ENCODE measurements around the gene RIPOR2. TPM values are rescaled to one million over a fixed set of nuclear protein-coding genes. Genes with fewer than 3 reads are reported as not detected.

The RIPOR2 gene, protein sequence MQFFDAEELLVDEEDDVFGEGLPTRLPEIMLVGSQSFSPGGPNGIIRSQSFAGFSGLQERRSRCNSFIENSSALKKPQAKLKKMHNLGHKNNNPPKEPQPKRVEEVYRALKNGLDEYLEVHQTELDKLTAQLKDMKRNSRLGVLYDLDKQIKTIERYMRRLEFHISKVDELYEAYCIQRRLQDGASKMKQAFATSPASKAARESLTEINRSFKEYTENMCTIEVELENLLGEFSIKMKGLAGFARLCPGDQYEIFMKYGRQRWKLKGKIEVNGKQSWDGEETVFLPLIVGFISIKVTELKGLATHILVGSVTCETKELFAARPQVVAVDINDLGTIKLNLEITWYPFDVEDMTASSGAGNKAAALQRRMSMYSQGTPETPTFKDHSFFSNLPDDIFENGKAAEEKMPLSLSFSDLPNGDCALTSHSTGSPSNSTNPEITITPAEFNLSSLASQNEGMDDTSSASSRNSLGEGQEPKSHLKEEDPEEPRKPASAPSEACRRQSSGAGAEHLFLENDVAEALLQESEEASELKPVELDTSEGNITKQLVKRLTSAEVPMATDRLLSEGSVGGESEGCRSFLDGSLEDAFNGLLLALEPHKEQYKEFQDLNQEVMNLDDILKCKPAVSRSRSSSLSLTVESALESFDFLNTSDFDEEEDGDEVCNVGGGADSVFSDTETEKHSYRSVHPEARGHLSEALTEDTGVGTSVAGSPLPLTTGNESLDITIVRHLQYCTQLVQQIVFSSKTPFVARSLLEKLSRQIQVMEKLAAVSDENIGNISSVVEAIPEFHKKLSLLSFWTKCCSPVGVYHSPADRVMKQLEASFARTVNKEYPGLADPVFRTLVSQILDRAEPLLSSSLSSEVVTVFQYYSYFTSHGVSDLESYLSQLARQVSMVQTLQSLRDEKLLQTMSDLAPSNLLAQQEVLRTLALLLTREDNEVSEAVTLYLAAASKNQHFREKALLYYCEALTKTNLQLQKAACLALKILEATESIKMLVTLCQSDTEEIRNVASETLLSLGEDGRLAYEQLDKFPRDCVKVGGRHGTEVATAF
- total RNA-seq, result 17.0 TPM

DNA sequence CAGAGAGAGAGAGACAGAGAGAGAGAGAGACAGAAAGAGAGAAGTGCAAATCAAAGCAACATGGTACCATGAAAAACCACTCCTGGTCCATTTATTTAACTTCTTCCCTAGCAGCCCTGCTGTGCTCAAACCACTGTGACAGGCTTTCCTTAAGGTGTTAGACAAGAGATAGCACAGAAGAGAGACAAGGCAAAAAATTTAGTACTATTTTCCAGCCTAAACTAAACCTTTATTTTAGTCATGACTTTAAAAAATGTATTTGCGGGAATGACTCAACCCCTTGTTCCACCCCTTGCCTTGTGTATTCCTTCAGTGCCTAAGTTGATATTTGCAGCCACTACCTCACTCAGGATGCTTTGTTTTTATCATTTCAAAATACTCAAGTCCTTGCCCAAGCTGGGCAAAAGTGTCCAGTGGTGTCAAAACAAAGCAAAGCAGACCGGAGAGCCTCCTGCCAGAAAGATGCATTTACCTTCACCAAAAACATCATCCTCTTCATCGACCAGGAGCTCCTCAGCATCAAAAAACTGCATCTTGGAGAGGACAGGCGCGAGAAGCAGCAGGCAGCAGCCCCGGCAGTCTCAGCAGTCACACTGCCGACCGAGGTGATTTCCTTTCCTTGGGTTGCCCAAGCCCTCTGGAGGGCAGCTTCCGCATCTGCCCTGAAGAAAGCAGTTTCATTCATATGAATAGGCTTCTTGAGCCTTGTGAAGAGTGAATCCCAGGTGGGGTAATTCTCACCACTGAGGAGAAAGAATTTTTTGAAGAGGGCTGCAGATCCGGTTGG, at the start of gene RIPOR2:
RIPOR2 (minus strand) TSS at position 595 of the 787 bp plus-strand sequence; CDS start at position 533, 62 bp downstream.
- no peak for DNase-seq (ENCODE audit: low spot score)
- intact Hi-C loops (cut with DNase I), result no loop called here
- peak; percentile 56 for ATAC-seq

DNA sequence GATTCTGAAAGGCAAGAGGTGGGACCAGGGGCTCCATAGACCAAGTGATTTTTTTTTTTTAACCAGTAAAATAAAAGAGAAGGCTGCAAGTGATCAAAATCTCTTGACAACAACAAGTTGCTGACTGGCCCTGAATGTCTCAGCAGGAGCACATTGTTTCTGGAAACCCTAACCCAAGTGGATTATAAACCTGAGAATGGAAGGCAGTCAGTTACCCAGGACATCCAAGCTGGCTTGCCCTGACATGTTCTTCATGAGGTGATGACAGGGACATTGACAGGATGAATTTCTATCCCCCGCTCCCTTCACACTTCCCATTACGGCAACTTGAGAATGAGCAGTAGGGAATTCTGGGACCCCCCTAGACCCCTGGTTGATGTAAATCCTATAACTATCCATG, 49.6 kb upstream of the RIPOR2 start:
- intact Hi-C loops (cut with DNase I), result no loop called here
- DNase-seq (ENCODE audit: low spot score) (no peak), ATAC-seq (no peak)

DNA sequence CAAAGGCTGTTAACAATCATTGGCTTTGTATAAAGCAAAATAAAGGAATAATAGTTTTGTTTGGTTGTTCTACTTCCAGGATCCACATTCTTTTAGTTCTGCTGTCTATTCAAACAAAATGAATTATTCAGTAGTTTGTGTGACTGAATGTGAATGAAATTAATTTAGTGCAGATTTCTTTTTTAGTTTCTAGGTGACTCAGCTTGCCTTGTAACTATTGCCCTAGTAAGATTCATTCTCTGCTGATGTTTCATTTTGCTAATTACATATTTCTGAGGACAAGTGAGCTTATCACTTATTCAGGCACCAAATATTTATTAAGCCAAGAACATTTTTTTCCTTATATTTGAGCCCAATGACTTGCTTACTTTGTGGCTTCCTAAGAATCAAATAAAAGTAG, 46.5 kb upstream of the RIPOR2 start:
- ATAC-seq (no peak), DNase-seq (ENCODE audit: low spot score) (no peak)
- intact Hi-C loops (cut with DNase I), result no loop called here

DNA sequence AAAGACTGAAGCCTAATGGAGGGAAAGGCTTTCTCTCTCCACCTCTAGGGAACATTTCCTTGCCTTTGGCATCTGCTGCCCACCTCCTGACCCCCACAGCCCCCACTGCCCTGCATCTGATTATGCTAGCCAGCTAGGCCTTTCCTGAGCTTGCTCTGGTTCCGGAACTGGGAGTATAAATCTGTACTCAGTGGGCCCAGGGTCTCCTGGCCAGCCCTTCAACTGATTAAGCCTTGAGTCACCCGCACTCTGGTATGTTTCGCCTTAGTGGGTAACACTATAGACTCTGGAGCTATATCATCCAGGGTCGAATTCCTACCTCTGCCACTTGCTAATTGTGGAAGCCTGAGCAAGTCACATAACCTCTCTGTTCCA, 45.6 kb upstream of the RIPOR2 start:
- intact Hi-C loops (cut with DNase I), result no loop called here
- DNase-seq (ENCODE audit: low spot score) (no peak), ATAC-seq (no peak)

DNA sequence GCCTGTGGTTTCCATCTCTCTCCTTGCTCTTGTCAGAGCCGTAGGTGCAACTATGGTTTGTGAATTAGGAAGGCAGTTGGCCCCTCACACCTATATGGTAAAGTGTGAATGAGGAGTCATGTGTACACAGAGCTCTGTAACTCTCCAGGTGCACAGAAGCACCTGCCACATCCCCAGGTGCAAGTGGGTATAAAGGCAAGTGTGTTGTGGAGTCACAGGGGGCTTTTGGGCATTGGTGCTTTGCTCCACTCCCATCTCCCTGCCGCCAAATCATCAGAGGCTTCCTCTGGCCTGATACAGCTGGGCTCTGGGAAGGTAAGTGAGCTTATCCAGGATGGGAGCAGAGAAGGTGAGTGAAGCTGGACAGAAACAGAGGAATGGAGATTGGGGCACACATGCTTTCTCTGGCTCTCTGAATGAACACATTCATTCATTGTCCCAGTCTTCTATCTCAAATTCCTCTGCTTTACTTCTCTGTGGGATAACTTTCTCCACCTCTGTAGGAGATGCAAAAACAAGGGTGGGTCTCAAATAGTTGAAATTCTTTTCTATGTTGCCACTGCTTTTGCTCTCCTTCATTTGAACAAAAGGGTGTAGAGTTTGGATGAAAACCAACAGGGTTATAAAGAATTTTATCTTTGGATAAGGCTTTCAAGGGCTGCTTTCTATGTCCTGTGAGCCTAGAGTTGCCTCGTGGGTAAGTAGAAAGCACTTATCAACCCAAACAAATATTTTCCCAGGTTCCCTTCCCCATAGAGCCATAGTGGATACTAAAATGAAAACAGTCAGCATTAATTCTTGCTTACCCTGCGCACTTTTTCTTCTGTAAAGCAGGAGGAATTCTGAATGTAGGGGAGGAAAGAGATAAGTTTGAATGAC, 45.0 kb upstream of the RIPOR2 start:
- intact Hi-C loops (cut with DNase I), result no loop called here
- ATAC-seq, result no peak
- DNase-seq (ENCODE audit: low spot score), result no peak

DNA sequence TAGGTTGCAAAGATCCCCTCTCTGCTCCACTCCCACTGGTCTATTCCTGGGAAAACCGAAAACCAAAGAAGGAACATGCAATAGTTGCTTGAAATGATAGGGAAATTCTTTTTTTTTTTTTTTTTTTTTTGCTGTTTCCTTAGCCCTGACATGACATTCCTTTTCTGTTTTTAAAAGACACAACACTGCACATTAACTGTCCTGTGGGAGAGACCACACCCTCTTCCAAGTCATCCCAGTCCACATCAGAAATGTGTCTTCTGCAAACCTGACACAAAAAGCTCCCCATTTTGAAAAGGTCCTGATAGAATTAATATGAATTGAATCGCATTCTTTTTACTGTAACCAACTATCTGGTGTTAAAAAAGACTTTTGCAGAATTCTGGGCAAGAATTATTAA, 43.4 kb upstream of the RIPOR2 start:
- no peak for DNase-seq (ENCODE audit: low spot score)
- intact Hi-C loops (cut with DNase I), result no loop called here
- ATAC-seq, result no peak

DNA sequence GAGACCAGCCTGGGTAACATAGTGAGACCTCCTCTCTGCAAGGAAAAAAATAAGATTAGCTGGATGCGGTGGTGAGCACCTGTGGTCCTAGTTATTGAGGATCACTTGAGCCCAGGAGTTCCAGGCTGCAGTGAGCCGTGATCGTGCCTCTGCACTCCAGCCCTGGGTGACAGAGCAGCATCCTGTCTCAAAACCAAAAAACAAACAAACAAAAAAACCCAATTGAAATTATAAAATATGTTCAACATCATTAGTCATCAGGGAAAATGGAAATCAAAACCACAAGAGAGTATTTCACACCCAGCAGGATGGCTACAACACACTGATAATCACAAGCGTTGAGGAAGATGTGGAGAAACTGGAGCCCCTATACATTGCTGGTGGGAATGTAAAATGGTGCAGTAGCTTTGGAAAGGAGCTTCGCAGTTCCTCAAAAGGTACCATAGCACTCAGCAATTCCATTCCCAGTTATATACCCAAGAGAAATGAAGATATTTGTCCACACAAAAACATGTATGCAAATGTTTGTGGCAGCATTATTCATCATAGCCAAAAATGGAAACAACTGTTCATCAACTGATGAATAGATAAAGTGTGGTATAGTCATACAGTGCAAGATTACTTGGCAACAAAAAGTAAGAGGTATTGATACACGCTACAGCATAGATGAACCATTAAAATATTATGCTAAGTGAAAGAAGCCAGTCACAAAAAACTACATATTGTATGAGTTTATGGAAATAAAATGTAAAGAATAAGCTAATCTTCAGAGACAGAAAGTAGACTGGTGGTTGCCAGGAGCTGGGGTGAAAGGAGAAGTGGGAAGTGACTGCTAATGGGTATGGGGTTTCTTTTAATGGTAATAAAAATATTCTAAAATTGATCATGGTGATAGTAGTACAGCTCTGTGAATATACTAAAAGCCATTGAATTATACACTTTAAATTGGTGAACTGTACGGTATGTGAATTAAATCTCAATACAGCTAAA, 38.7 kb upstream of the RIPOR2 start:
- ATAC-seq, result no peak
- no peak for DNase-seq (ENCODE audit: low spot score)
- intact Hi-C loops (cut with DNase I), result no loop called here

DNA sequence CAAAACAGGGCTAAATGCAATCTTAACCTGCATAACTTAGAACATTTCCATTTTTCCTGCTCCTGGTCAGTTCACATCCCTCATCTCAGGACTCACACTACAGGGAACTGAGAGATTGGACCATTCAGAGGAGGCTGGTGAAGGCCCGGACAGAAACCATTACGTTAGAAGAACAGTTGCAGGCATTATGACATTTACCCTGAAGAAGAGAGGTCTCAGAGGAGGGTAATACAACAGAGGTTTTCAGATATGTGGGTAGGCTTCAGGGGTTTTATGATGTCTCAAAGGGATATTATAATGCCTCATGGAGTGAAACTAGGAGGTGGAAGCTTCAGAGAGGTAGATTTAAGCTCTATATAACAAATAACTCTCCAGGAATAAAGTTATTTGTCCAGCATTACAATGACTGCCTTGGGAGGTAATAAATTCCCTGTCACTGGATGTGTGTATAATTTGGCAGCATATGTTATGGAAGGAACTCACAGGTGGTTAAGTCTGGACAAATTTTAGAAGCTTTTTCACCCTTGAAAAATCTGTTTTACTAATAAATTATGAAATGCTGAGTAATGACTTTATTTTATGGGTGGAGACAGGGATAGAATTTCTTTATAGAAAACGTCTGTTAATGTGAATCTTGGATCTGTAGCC, 36.7 kb upstream of the RIPOR2 start:
- intact Hi-C loops (cut with DNase I), result no loop called here
- ATAC-seq, result no peak
- DNase-seq (ENCODE audit: low spot score), result no peak

DNA sequence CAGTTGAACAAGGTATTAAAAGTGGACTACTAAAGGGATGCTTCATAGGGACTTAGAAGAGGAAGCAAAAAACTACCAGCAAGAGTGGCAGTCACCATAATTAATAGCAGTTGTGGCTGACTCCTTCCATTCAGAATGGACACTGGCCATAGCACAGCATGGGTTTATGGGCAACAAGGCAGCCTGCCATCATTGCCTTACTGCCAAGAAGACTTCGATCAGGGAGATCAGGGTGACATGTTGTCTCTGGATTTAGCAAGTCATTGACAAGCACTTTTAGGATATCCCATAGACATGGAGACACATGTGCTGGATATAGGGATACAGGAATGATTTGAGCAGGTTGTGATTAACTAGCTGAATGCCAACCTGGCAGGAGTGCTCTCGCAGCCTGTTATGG, 35.3 kb upstream of the RIPOR2 start:
- ATAC-seq, result no peak
- no peak for DNase-seq (ENCODE audit: low spot score)
- intact Hi-C loops (cut with DNase I), result no loop called here

DNA sequence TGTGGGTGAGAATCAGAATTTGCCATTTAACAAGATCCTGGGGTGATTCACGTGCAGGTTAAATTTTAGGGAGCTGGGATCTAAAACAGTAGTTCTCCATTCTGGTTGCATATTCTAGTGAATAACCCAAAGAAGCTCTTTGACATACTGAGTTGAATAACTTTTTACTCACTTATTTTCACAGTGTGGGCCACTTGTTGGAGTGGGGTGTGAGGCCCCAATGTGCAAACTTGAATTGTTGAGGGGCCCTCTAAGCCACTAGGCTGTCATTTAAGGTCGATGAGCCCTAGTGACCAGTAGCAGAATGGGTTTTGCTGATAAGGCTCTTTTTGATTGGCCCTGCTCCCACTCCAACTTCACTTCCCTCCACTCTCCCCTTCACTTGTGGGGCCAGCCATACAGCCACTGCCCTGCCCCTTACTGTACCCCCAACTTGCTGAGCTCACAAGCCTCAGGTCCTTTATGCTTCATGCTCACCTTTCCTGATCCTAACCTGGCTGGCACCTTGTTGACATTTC, 33.6 kb upstream of the RIPOR2 start:
- no peak for ATAC-seq
- no peak for DNase-seq (ENCODE audit: low spot score)
- intact Hi-C loops (cut with DNase I), result no loop called here

DNA sequence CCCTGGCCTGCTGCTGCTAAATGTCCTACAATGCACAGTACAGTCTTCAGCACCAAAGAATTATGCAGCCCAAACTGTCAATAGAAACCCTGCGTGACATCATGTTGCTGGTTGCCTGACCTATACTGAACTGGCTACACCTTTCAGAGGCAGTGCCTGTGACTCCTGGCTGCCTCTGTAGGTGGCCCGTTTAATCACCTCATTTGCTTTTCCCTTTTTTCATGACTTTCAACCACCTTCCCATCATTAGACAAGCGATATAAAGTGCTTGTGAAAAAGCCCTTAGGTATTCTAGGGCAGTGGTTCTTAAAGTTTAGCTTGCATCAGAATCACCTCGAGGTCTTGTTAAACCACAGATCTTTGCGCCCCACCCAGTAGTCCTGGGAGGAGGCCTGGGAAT, 33.0 kb upstream of the RIPOR2 start:
- no peak for ATAC-seq
- intact Hi-C loops (cut with DNase I), result no loop called here
- no peak for DNase-seq (ENCODE audit: low spot score)

DNA sequence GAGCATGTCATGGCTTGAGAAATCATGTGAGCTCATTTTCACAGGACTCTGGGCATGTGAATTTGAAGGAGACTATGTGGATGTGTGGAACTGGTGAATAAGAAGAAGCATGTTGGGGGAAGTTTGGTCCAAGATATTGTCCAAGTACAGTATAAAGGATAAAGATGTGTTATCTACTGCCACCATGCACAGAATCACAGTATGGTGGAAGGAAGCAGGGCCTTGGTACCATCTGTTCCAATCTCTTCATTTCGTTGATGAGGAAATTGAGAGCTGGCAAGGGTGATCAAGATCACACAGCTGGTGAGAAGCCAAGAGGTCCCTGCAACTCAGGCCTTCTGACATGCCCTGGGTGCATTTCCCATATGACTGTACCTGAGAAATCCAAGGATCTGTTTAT, 31.5 kb upstream of the RIPOR2 start:
- ATAC-seq, result no peak
- no peak for DNase-seq (ENCODE audit: low spot score)
- intact Hi-C loops (cut with DNase I), result no loop called here

DNA sequence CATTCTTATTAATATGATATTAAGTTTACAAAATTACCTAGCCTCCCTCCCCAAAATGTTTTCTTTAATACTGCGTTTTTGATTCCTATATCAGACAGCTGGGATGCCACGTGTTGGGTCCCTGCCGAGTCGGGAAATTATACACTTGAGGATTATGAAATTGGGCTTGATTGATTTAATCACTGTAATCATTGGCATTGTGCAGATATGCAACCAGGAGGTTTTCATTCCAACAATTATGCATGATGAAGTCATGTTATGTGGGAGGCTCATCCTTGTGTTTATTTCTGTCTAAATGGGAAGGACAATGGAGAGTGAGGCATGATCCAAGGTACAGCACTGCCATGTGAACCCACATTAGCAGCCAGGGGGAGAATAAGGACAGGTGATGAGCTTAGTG, 30.6 kb upstream of the RIPOR2 start:
- intact Hi-C loops (cut with DNase I), result no loop called here
- DNase-seq (ENCODE audit: low spot score), result no peak
- ATAC-seq, result no peak

DNA sequence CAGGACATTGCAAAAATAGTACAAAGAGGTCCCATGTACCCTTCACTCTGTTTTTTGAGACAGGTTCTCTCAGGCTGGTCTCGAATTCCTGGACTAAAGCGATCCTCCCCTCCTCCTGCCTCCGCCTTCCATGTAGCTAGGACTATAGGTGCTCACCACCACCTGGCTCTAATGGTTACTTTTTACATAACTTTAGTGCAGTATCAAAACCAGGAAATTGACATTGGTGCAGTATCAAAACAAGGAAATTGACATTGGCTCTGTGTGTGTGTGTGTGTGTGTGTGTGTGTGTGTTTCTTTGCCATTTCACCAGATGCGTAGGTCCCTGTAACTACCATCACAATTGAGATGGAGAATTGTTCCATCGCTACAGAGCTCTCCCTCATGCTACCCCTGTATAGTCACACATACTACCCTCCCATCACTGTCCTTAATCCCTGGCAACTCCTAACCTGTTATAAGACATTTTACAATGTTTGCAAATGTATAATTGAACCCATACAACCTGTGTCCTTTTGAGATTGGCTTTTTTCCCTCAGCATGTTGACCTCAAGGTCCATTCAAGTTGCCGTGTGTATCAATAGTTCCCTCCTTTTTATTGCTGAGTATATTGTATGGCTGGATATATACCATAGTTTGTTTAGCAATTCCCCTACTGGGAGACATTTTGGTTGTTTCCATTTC, 28.3 kb upstream of the RIPOR2 start:
- DNase-seq (ENCODE audit: low spot score) (no peak), ATAC-seq (no peak)
- intact Hi-C loops (cut with DNase I), result no loop called here

DNA sequence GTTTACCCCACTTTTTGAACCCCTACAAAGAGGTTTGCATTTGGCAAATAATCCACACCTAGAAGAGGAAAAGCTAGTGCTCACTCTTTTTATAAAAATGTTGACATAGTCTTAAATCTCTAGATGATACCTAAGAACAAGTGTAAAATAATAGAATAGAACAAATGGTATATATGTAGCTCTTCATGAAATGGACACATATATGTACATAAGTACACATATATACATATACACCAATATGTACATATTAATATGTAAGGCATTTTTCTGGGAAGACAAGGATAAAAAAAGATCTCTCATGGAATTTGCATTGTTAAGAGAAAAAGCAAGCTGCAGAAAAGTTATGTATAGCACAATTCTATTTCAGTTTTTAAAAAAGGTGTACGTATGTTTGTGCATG, 27.6 kb upstream of the RIPOR2 start:
- no peak for DNase-seq (ENCODE audit: low spot score)
- intact Hi-C loops (cut with DNase I), result no loop called here
- ATAC-seq, result no peak

DNA sequence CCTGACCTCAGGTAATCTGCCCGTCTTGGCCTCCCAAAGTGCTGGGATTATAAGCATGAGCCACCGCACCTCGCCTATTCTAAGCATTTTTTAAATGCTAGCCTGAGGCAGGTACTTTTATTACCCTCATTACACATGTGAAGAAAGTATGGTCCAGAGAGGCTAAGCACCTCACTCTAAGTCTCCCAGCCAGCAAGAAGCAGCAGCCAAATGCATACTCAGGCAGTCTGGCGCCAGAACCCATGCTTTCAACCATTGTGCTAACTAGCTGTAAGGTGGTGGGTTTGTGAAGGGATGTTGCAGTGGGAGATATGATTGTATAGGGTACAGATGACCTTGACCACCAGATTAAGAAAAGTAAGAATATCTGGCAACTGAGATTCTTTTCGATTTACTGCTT, 26.1 kb upstream of the RIPOR2 start:
- DNase-seq (ENCODE audit: low spot score) (no peak), ATAC-seq (no peak)
- intact Hi-C loops (cut with DNase I), result no loop called here

All from sciatic nerve (tissue), 2 donors.